ENCODE data around the gene NME7. TPM values are rescaled to one million over a fixed set of nuclear protein-coding genes. Genes with fewer than 3 reads are reported as not detected.

NME7 gene
- total and polyA plus RNA-seq, 9 donors = 8.5 to 28.1 (median 21.8) TPM

GRCh38 chr1:169092399-169092798 is 275.2 kb downstream of the NME7 start:
- WGBS (ENCODE audit: insufficient coverage) = no CpG with 5 or more reads among the region's 2 CpGs
- H3K27ac ChIP-seq (ENCODE audit: low read length) = no peak overlapping the region
- H3K36me3 ChIP-seq (ENCODE audit: control insufficient read depth, insufficient read depth, low read length) = no peaks in the 10 kb centered on the region
- DNase-seq = no peak
- no peaks in the 10 kb centered on the region for H3K4me1 ChIP-seq (ENCODE audit: control insufficient read depth, insufficient read depth, low read length)
- H3K27me3 ChIP-seq (ENCODE audit: control insufficient read depth, insufficient read depth, low read length) = no peaks in the 10 kb centered on the region
- H3K4me3 ChIP-seq (ENCODE audit: low read length) = no peak overlapping the region
- H3K9me3 ChIP-seq (replicated peaks; ENCODE audit: control insufficient read depth, low read depth, low read length) = no peaks in the 10 kb centered on the region

GRCh38 chr1:169091480-169091941 is 276.1 kb downstream of the NME7 start:
- WGBS (ENCODE audit: insufficient coverage) = 75% methylated on average over 1 of the region's 4 CpGs

GRCh38 chr1:169090900-169091311 is 276.7 kb downstream of the NME7 start:
- H3K27ac ChIP-seq (ENCODE audit: low read length) = no peak overlapping the region
- WGBS (ENCODE audit: insufficient coverage) = 55% methylated on average over 2 of the region's 4 CpGs
- no peak for DNase-seq

More at GRCh38 chr1:169091480-169091941, 276.1 kb downstream of the NME7 start:
- no peaks in the 10 kb centered on the region for H3K9me3 ChIP-seq (replicated peaks; ENCODE audit: control insufficient read depth, low read depth, low read length)
- no peak overlapping the region for H3K4me3 ChIP-seq (ENCODE audit: low read length)
- DNase-seq = no peak
- H3K27ac ChIP-seq (ENCODE audit: low read length) = no peak overlapping the region
- no peaks in the 10 kb centered on the region for H3K27me3 ChIP-seq (ENCODE audit: control insufficient read depth, insufficient read depth, low read length)
- H3K4me1 ChIP-seq (ENCODE audit: control insufficient read depth, insufficient read depth, low read length) = no peaks in the 10 kb centered on the region
- H3K36me3 ChIP-seq (ENCODE audit: control insufficient read depth, insufficient read depth, low read length) = no peaks in the 10 kb centered on the region

GRCh38 chr1:169090308-169090899 is 277.2 kb downstream of the NME7 start:
- Histone ChIP-seq H3K4me3 (ENCODE audit: low read length) (no peak overlapping the region), H3K36me3 (ENCODE audit: control insufficient read depth, insufficient read depth, low read length) (no peaks in the 10 kb centered on the region), H3K4me1 (ENCODE audit: control insufficient read depth, insufficient read depth, low read length) (no peaks in the 10 kb centered on the region), H3K9me3 (replicated peaks; ENCODE audit: control insufficient read depth, low read depth, low read length) (no peaks in the 10 kb centered on the region), H3K27me3 (ENCODE audit: control insufficient read depth, insufficient read depth, low read length) (no peaks in the 10 kb centered on the region), H3K27ac (ENCODE audit: low read length) (no peak overlapping the region)
- 56% methylated on average over 1 of the region's 4 CpGs for WGBS (ENCODE audit: insufficient coverage)
- no peak for DNase-seq

More at GRCh38 chr1:169090900-169091311, 276.7 kb downstream of the NME7 start:
- Histone ChIP-seq H3K36me3 (ENCODE audit: control insufficient read depth, insufficient read depth, low read length) (no peaks in the 10 kb centered on the region), H3K4me1 (ENCODE audit: control insufficient read depth, insufficient read depth, low read length) (no peaks in the 10 kb centered on the region), H3K4me3 (ENCODE audit: low read length) (no peak overlapping the region), H3K27me3 (ENCODE audit: control insufficient read depth, insufficient read depth, low read length) (no peaks in the 10 kb centered on the region), H3K9me3 (replicated peaks; ENCODE audit: control insufficient read depth, low read depth, low read length) (no peaks in the 10 kb centered on the region)

- Histone ChIP-seq H3K36me3 (ENCODE audit: control insufficient read depth, insufficient read depth, low read length) (no peaks in the 10 kb centered on the region), H3K4me1 (ENCODE audit: control insufficient read depth, insufficient read depth, low read length) (no peaks in the 10 kb centered on the region), H3K4me3 (ENCODE audit: low read length) (no peak overlapping the region), H3K27me3 (ENCODE audit: control insufficient read depth, insufficient read depth, low read length) (no peaks in the 10 kb centered on the region), H3K9me3 (replicated peaks; ENCODE audit: control insufficient read depth, low read depth, low read length) (no peaks in the 10 kb centered on the region), H3K27ac (ENCODE audit: low read length) (no peak overlapping the region)
- DNase-seq = no peak
- WGBS (ENCODE audit: insufficient coverage) = no CpG with 5 or more reads among the region's 2 CpGs
Measured at GRCh38 chr1:169089776-169090175, 277.8 kb downstream of the NME7 start.

- DNase-seq = no peak
- Histone ChIP-seq H3K27me3 (ENCODE audit: control insufficient read depth, insufficient read depth, low read length) (no peaks in the 10 kb centered on the region), H3K9me3 (replicated peaks; ENCODE audit: control insufficient read depth, low read depth, low read length) (no peaks in the 10 kb centered on the region), H3K4me3 (ENCODE audit: low read length) (no peak overlapping the region), H3K36me3 (ENCODE audit: control insufficient read depth, insufficient read depth, low read length) (no peaks in the 10 kb centered on the region), H3K4me1 (ENCODE audit: control insufficient read depth, insufficient read depth, low read length) (no peaks in the 10 kb centered on the region), H3K27ac (ENCODE audit: low read length) (no peak overlapping the region)
- WGBS (ENCODE audit: insufficient coverage) = 100% methylated on average over 1 of the region's 4 CpGs
Measured at GRCh38 chr1:169087876-169088275, 279.7 kb downstream of the NME7 start.

- Histone ChIP-seq H3K36me3 (ENCODE audit: control insufficient read depth, insufficient read depth, low read length) (no peaks in the 10 kb centered on the region), H3K4me1 (ENCODE audit: control insufficient read depth, insufficient read depth, low read length) (no peaks in the 10 kb centered on the region), H3K9me3 (replicated peaks; ENCODE audit: control insufficient read depth, low read depth, low read length) (no peaks in the 10 kb centered on the region), H3K27me3 (ENCODE audit: control insufficient read depth, insufficient read depth, low read length) (no peaks in the 10 kb centered on the region), H3K4me3 (ENCODE audit: low read length) (no peak overlapping the region), H3K27ac (ENCODE audit: low read length) (no peak overlapping the region)
- peak; percentile 69 for DNase-seq
- 75% methylated on average over 3 of the region's 3 CpGs for WGBS (ENCODE audit: insufficient coverage)
Measured at GRCh38 chr1:169086603-169087455, 280.8 kb downstream of the NME7 start.

DNA sequence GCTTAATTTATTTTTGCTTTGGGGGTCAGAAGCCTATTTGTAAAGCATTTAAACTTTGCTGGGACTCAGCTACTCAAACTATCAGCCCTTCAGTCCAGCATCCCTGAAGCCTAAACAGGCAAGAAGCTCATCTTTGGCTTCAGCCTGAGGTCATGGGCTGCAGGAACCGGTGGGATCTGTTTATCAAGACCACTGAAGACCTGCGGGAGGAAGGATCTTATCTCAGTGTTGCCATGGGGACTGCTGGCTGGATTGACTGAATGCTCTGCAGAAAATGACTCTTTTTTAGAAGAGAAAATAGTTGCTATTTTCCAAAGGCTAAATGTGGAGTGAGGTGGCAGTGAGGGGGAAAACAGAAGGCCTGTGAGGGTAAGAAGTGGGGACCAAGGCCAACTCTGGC is 281.7 kb downstream of the NME7 start:
- Histone ChIP-seq H3K27me3 (ENCODE audit: control insufficient read depth, insufficient read depth, low read length) (no peaks in the 10 kb centered on the region), H3K4me3 (ENCODE audit: low read length) (no peak overlapping the region), H3K4me1 (ENCODE audit: control insufficient read depth, insufficient read depth, low read length) (no peaks in the 10 kb centered on the region), H3K9me3 (replicated peaks; ENCODE audit: control insufficient read depth, low read depth, low read length) (no peaks in the 10 kb centered on the region), H3K27ac (ENCODE audit: low read length) (no peak overlapping the region), H3K36me3 (ENCODE audit: control insufficient read depth, insufficient read depth, low read length) (no peaks in the 10 kb centered on the region)
- no peak for DNase-seq
- WGBS (ENCODE audit: insufficient coverage) = 53% methylated on average over 2 of the region's 2 CpGs
